Lower leg skin (tissue), 4 donors: Measurements from ENCODE around the gene SHISA5. TPM values are rescaled to one million over a fixed set of nuclear protein-coding genes. Genes with fewer than 3 reads are reported as not detected.

Experiments used
- DNase-seq, 2 donors: peaks; one replicate each; pipeline ENCODE4 v3.0.0-alpha.2; 2019; ENCODE audit warnings: low spot score in 2 of 2
- H3K4me3 ChIP-seq: fragments of 200-600 bp; sonication (generic); 2 replicates; pipeline ENCODE4 v1.5.1; 2017; ENCODE audit warnings: mild to moderate bottlenecking, low read depth; ENCODE audit not compliant: poor library complexity, severe bottlenecking
- POLR2A ChIP-seq, 2 donors: fragments of 450-650 bp; IDR thresholded peaks; one replicate each; pipeline ENCODE4 v1.6.1; 2016 to 2017; ENCODE audit warnings: antibody characterized with exemption in 2 of 2, mild to moderate bottlenecking in 1 of 2, moderate library complexity in 1 of 2
- WGBS, 2 donors: methylation state at CpG; one replicate each; pipeline ENCODE4 v1.1.5; 2018; 5-methylcytosine and 5-hydroxymethylcytosine counted together
- intact Hi-C: fragments of 100-400 bp; cut with DNase I; formaldehyde crosslinking; loops from one replicate; pipeline ENCODE4 v1.15.0; 2023; ENCODE audit warnings: low total_unique reads
- total RNA-seq, 4 donors: library from RNA; depleted of rRNA; stranded (reverse); fragments of >200 nt; gene quantifications; one replicate each; pipeline ENCODE4 v1.1.0, GENCODE V29; 2016
- TF ChIP-seq, protein P1 (sequence below), 3 donors: fragments of 450-650 bp; IDR thresholded peaks; one replicate each; pipeline ENCODE4 v1.5.1; 2016; ENCODE audit warnings: antibody characterized with exemption in 3 of 3, mild to moderate bottlenecking in 3 of 3, moderate library complexity in 2 of 3

The SHISA5 gene
- total RNA-seq, 4 donors from 2014 or later: 64.3 to 93.6 (median 71.0) TPM

DNA sequence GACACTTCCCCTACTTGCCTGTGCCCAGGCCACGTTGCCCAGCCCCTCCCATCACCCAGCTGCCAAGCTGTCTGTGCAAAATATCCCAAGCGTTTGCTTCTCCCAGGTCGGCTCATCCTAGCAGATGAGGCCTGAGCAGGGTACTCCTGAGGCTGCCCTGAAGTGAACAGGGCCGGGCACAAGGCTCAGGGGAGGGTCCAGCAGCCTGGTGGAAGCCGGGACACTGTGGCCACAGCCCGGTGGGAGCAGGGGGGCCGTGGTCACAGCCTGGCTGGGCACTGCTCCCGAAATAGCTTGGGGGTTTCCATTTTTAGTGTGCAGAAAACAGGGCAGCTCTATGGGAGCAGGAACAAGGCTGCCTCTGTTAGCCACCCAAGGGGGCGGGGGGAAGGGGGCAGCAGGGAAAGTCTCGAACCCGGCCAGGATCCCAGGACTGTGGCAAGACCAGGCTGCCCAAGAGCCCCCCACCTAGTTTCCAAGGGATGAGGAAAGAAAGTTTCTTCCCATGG is 77.5 kb downstream of the SHISA5 start:
- H3K4me3 ChIP-seq: no peak overlapping the region
- 29 to 31% methylated on average over 10 of the region's 11 CpGs for WGBS, 2 donors
- DNase-seq: no peak
- no peak for TF ChIP-seq POLR2A (IDR thresholded peaks at IDR 0.05)
- intact Hi-C loops: no loop called here

DNA sequence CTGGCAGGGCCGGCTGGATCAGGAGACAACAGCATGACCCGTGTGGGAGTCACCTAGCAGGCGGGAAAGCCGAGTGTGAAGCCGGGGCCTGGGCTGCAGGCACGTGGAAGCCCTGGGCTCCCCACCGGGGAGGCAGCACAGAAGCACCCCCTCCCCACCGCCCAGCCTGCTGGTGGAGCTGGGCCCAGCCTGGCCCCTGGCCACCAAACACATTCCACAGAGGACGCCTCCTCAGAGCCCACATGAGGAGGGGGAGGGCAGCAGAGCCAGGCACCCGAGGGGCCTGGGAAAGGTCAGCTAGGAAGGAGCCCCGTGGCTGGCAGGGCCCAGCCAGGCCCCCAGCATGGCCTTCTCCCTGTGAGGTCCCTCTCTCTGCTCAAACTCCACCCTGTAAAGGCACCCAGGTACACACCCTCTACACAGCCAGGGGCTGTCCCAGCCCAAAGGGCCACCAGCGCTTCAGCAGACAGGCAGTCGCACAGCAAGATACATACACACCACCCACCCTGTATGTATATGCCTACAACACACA is 78.6 kb downstream of the SHISA5 start:
- WGBS, 2 donors: 29 to 55% methylated on average over 6 to 13 of the region's 13 CpGs
- no peak overlapping the region for H3K4me3 ChIP-seq
- no peak for DNase-seq
- no peak for TF ChIP-seq POLR2A (IDR thresholded peaks at IDR 0.05)
- TF ChIP-seq, protein P1, sequence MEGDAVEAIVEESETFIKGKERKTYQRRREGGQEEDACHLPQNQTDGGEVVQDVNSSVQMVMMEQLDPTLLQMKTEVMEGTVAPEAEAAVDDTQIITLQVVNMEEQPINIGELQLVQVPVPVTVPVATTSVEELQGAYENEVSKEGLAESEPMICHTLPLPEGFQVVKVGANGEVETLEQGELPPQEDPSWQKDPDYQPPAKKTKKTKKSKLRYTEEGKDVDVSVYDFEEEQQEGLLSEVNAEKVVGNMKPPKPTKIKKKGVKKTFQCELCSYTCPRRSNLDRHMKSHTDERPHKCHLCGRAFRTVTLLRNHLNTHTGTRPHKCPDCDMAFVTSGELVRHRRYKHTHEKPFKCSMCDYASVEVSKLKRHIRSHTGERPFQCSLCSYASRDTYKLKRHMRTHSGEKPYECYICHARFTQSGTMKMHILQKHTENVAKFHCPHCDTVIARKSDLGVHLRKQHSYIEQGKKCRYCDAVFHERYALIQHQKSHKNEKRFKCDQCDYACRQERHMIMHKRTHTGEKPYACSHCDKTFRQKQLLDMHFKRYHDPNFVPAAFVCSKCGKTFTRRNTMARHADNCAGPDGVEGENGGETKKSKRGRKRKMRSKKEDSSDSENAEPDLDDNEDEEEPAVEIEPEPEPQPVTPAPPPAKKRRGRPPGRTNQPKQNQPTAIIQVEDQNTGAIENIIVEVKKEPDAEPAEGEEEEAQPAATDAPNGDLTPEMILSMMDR (IDR thresholded peaks at IDR 0.05): no peak
- intact Hi-C loops: no loop called here

DNA sequence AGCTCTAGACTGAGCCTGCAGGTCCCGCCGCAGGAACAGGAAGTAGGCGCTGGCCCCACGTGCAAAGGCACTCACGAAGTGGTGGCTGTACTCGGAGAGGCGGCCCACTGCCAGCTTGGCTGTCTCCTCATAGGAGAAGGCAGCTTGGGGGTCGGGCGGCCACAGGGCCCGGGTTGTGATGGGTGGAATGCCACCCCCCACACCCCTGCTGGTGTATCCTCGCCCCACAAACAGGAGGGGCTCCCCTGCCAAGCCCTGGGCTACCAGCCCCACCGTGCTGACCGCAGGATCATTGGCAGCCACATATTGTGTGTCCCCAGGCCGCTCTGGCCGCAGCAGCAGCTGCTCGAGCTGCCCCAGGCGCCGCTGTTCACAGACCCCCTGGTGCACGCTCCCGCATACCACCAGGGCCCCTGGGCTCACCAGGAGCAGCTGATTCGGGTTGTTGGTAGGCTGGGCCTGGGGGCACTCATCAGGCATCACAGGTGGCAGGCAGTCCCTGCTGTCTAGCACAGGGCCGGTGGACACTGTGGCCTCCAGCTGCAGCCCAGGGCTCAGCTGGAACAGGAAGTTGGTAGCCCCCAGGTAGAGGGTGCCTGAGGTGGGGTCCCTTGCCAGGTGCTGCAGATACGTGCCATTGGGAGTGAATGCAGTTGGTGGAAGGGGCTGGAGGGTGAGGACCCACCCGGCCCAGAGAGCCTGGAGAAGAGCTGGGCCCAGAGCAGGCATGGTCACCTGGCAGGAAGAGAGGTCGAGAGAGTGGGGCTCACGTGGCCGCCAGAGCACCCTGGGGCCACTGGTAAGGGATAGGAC is 79.9 kb downstream of the SHISA5 start:
- TF ChIP-seq POLR2A (IDR thresholded peaks at IDR 0.05): no peak
- TF ChIP-seq, protein P1 (IDR thresholded peaks at IDR 0.05): no peak
- no peak for DNase-seq
- 83 to 85% methylated on average over 26 to 27 of the region's 27 CpGs for WGBS, 2 donors
- H3K4me3 ChIP-seq: no peak overlapping the region
- intact Hi-C loops: no loop called here

DNA sequence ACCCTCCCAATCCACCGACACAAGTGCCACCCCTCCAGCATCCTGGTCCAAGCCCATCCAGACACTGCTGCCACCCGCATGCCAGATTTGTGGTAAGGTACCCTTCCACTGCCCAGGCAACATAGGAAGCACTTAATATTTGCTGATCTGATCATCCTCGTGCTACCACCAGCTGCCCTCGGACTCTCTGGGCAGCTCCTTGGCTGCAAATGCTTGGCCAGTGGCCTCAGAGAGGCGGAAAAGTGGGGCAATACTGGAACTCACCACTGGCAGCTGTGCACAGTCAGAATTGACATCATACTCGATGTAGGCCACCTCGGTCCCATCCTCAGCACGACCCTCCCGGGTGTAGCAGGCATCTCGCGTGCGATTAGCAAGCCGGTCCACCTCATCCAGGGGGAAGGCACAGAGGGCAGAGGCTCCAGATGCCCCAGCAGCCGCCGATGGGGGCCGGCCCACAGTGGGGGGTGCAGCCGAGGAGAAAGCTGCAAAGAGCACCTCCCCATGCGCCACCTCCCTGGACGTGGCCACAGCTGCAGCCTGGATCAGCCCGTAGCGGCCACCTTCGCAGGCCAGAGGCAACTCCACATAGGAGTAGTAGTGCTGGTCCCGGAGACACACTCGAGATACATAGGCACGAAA is 80.6 kb downstream of the SHISA5 start:
- intact Hi-C loops: no loop called here
- DNase-seq: no peak
- TF ChIP-seq POLR2A (IDR thresholded peaks at IDR 0.05): no peak
- TF ChIP-seq, protein P1 (IDR thresholded peaks at IDR 0.05): no peak
- 82 to 92% methylated on average over 25 of the region's 25 CpGs for WGBS, 2 donors
- H3K4me3 ChIP-seq: no peak overlapping the region

DNA sequence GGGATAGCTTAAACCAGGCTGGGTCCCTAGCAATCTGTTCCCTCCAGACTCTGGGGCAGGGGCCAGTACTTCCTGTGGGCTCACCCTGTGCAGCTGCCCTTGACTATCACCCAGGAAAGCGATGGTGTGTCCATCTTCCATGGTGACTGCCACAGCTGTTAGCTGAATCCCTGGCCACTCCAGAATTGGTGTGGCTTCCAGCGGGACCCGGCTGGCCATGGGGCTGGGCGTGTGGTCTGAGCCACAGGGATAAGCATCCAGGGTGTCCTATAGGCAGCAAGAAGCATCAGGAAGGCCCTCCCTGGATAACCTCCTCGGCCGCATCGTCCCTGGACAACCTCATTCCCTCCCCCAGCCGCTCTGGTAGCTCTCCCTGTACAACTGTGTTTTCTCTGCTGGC is 81.3 kb downstream of the SHISA5 start:
- no peak for DNase-seq
- intact Hi-C loops: no loop called here
- H3K4me3 ChIP-seq: no peak overlapping the region
- WGBS, 2 donors: 90% methylated on average over 7 to 8 of the region's 8 CpGs
- TF ChIP-seq, protein P1 (IDR thresholded peaks at IDR 0.05): no peak
- no peak for TF ChIP-seq POLR2A (IDR thresholded peaks at IDR 0.05)

DNA sequence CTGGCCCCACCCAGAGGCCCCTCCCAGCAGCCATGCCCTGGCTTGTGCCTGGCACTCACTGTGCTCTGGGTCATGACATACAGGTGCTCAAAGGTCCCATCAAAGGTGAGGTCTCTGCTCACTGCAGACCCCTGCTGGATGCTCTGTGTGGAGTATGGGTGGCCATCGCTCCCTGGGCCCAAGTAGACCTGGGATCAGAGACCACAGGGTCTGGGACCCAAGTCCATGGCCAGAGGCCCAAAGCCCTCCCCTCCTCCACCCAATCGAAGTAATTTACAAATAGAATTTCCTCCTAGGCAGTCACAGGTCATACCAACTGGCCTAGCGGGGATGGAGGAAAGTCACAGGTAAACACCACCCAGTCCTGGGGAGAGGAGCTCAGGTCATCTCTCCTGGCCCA is 81.7 kb downstream of the SHISA5 start:
- intact Hi-C loops: no loop called here
- 70 to 87% methylated on average over 2 to 3 of the region's 3 CpGs for WGBS, 2 donors
- no peak for DNase-seq
- TF ChIP-seq, protein P1 (IDR thresholded peaks at IDR 0.05): no peak
- TF ChIP-seq POLR2A (IDR thresholded peaks at IDR 0.05): no peak
- no peak overlapping the region for H3K4me3 ChIP-seq
